ENCODE data around the gene TXNRD2.

The TXNRD2 gene

GRCh38 chr22:19941365-19942082 lies at the start of gene TXNRD2, which contains the start of gene COMT:
TXNRD2 (minus strand) TSS chr22:19941818; CDS start chr22:19941803, 15 bp downstream.
COMT (plus strand) TSS chr22:19941772; CDS start chr22:19962527, 20,755 bp downstream.
- peaks cover 24% of the 10 kb centered on the region for H3K4me1 Mint-ChIP-seq
- H3K36me3 Mint-ChIP-seq: peaks cover 13% of the 10 kb centered on the region
- DNase-seq (ENCODE audit: low spot score in 2 of 2): peak; percentile 56 to 71
- H3K27me3 Mint-ChIP-seq: no peaks in the 10 kb centered on the region
- peaks cover 5% of the 10 kb centered on the region for H3K9me3 Mint-ChIP-seq
- ATAC-seq (ENCODE audit: low read depth): peak; percentile 88
- H3K4me3 Mint-ChIP-seq: peak within 1 kb of the TSS; percentile 94
- H3K27ac Mint-ChIP-seq: peak within 1 kb of the TSS; percentile 94

- Mint-ChIP-seq H3K4me3 (no peak overlapping the region), H3K27ac (no peak overlapping the region), H3K9me3 (no peaks in the 10 kb centered on the region), H3K36me3 (peaks cover 3% of the 10 kb centered on the region), H3K4me1 (peaks cover 13% of the 10 kb centered on the region), H3K27me3 (peaks cover 14% of the 10 kb centered on the region)
- no peak for ATAC-seq (ENCODE audit: low read depth)
- no peak for DNase-seq (ENCODE audit: low spot score in 2 of 2)
Measured at GRCh38 chr22:19991395-19991644, 49.7 kb upstream of the TXNRD2 start.

GRCh38 chr22:19990609-19991394 lies 49.2 kb upstream of the TXNRD2 start:
- H3K4me1 Mint-ChIP-seq: peaks cover 14% of the 10 kb centered on the region
- H3K27me3 Mint-ChIP-seq: peaks cover 14% of the 10 kb centered on the region
- ATAC-seq (ENCODE audit: low read depth) (no peak), DNase-seq (ENCODE audit: low spot score in 2 of 2) (no peak)
- H3K27ac Mint-ChIP-seq: no peak overlapping the region
- peaks cover 3% of the 10 kb centered on the region for H3K36me3 Mint-ChIP-seq
- H3K4me3 Mint-ChIP-seq: no peak overlapping the region
- no peaks in the 10 kb centered on the region for H3K9me3 Mint-ChIP-seq

- no peak for DNase-seq (ENCODE audit: low spot score in 2 of 2)
- H3K4me1 Mint-ChIP-seq: peaks cover 14% of the 10 kb centered on the region
- no peak overlapping the region for H3K27ac Mint-ChIP-seq
- no peak for ATAC-seq (ENCODE audit: low read depth)
- H3K9me3 Mint-ChIP-seq: no peaks in the 10 kb centered on the region
- no peak overlapping the region for H3K4me3 Mint-ChIP-seq
- H3K36me3 Mint-ChIP-seq: peaks cover 3% of the 10 kb centered on the region
- peaks cover 14% of the 10 kb centered on the region for H3K27me3 Mint-ChIP-seq
Measured at GRCh38 chr22:19990188-19990587, 48.6 kb upstream of the TXNRD2 start.

- peaks cover 9% of the 10 kb centered on the region for H3K4me1 Mint-ChIP-seq
- no peak overlapping the region for H3K27ac Mint-ChIP-seq
- no peak overlapping the region for H3K4me3 Mint-ChIP-seq
Measured at GRCh38 chr22:19989725-19990067, 48.1 kb upstream of the TXNRD2 start.

GRCh38 chr22:19988965-19989724 lies 47.5 kb upstream of the TXNRD2 start:
- no peak for DNase-seq (ENCODE audit: low spot score in 2 of 2)
- Mint-ChIP-seq H3K27ac (no peak overlapping the region), H3K36me3 (no peaks in the 10 kb centered on the region), H3K4me1 (peaks cover 7% of the 10 kb centered on the region), H3K4me3 (no peak overlapping the region), H3K27me3 (peaks cover 8% of the 10 kb centered on the region), H3K9me3 (no peaks in the 10 kb centered on the region)
- ATAC-seq (ENCODE audit: low read depth): no peak

More at GRCh38 chr22:19989725-19990067, 48.1 kb upstream of the TXNRD2 start:
- DNase-seq (ENCODE audit: low spot score in 2 of 2) (no peak), ATAC-seq (ENCODE audit: low read depth) (no peak)
- H3K36me3 Mint-ChIP-seq: peaks cover under 1% of the 10 kb centered on the region
- H3K9me3 Mint-ChIP-seq: no peaks in the 10 kb centered on the region
- peaks cover 11% of the 10 kb centered on the region for H3K27me3 Mint-ChIP-seq

- Mint-ChIP-seq H3K9me3 (no peaks in the 10 kb centered on the region), H3K27me3 (peaks cover 2% of the 10 kb centered on the region), H3K36me3 (no peaks in the 10 kb centered on the region), H3K27ac (no peak overlapping the region), H3K4me3 (peak overlapping the region; percentile 63), H3K4me1 (peaks cover 2% of the 10 kb centered on the region)
- DNase-seq (ENCODE audit: low spot score in 2 of 2): no peak
- ATAC-seq (ENCODE audit: low read depth): no peak
Measured at GRCh38 chr22:19988331-19988808, 46.8 kb upstream of the TXNRD2 start.

- peak overlapping the region; percentile 63 for H3K4me3 Mint-ChIP-seq
- no peaks in the 10 kb centered on the region for H3K9me3 Mint-ChIP-seq
- H3K27me3 Mint-ChIP-seq: peaks cover 2% of the 10 kb centered on the region
- peaks cover 2% of the 10 kb centered on the region for H3K4me1 Mint-ChIP-seq
- no peak overlapping the region for H3K27ac Mint-ChIP-seq
- DNase-seq (ENCODE audit: low spot score in 2 of 2) (no peak), ATAC-seq (ENCODE audit: low read depth) (no peak)
- no peaks in the 10 kb centered on the region for H3K36me3 Mint-ChIP-seq
Measured at GRCh38 chr22:19987394-19988306, 46.0 kb upstream of the TXNRD2 start.

- Mint-ChIP-seq H3K36me3 (no peaks in the 10 kb centered on the region), H3K4me3 (peak overlapping the region; percentile 68), H3K27ac (no peak overlapping the region), H3K9me3 (no peaks in the 10 kb centered on the region), H3K27me3 (peaks cover 2% of the 10 kb centered on the region), H3K4me1 (peaks cover 2% of the 10 kb centered on the region)
- DNase-seq (ENCODE audit: low spot score in 2 of 2) (peak; percentile 58 to 69), ATAC-seq (ENCODE audit: low read depth) (peak; percentile 95)
Measured at GRCh38 chr22:19986410-19987341, 45.1 kb upstream of the TXNRD2 start.

- H3K36me3 Mint-ChIP-seq: no peaks in the 10 kb centered on the region
- H3K4me1 Mint-ChIP-seq: peaks cover 2% of the 10 kb centered on the region
- H3K27me3 Mint-ChIP-seq: peaks cover 2% of the 10 kb centered on the region
- H3K9me3 Mint-ChIP-seq: no peaks in the 10 kb centered on the region
- ATAC-seq (ENCODE audit: low read depth): no peak
- H3K4me3 Mint-ChIP-seq: peak overlapping the region; percentile 68
- no peak for DNase-seq (ENCODE audit: low spot score in 2 of 2)
- H3K27ac Mint-ChIP-seq: no peak overlapping the region
Measured at GRCh38 chr22:19986011-19986409, 44.4 kb upstream of the TXNRD2 start.

- Mint-ChIP-seq H3K4me3 (peak overlapping the region; percentile 27), H3K27ac (no peak overlapping the region), H3K4me1 (peaks cover 2% of the 10 kb centered on the region), H3K27me3 (peaks cover 2% of the 10 kb centered on the region), H3K9me3 (no peaks in the 10 kb centered on the region), H3K36me3 (no peaks in the 10 kb centered on the region)
- ATAC-seq (ENCODE audit: low read depth): no peak
- no peak for DNase-seq (ENCODE audit: low spot score in 2 of 2)
Measured at GRCh38 chr22:19984851-19985811, 43.5 kb upstream of the TXNRD2 start.
